Measurements from ENCODE around the gene CTNNBL1.

DNA sequence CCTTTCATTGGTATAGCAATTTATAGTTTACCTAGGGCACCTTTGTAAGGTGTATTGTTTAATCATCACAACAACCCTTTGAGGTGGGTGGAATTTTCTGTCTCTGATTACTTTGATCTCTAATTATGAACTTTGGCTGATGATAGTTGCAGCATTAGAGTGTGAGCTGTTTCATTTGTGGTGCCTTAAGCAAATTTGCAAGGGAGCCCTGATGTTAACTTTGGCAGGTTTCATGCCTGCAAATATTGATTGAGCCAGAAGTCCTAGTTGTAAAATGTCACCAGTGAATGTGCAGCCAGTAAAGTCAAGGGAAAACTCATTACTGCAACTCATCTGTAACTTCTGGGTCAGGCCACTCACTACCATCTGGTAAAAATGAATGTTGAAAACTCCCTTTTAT lies 29.8 kb downstream of the CTNNBL1 start:
- TF ChIP-seq POLR2A (IDR thresholded peaks at IDR 0.05), result no peak
- TF ChIP-seq, protein P1, sequence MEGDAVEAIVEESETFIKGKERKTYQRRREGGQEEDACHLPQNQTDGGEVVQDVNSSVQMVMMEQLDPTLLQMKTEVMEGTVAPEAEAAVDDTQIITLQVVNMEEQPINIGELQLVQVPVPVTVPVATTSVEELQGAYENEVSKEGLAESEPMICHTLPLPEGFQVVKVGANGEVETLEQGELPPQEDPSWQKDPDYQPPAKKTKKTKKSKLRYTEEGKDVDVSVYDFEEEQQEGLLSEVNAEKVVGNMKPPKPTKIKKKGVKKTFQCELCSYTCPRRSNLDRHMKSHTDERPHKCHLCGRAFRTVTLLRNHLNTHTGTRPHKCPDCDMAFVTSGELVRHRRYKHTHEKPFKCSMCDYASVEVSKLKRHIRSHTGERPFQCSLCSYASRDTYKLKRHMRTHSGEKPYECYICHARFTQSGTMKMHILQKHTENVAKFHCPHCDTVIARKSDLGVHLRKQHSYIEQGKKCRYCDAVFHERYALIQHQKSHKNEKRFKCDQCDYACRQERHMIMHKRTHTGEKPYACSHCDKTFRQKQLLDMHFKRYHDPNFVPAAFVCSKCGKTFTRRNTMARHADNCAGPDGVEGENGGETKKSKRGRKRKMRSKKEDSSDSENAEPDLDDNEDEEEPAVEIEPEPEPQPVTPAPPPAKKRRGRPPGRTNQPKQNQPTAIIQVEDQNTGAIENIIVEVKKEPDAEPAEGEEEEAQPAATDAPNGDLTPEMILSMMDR (IDR thresholded peaks at IDR 0.05), result no peak
